ENCODE data around the gene GBF1.

Gene GBF1

GRCh38 chr10:102352066-102352715, 106.9 kb downstream of the GBF1 start:
- peak; percentile 95 for TF ChIP-seq CTCF (IDR thresholded peaks at IDR 0.05; ENCODE audit: control insufficient read depth, extremely low read depth, insufficient read depth)
- peak; percentile 21 for DNase-seq (ENCODE audit: low read depth)

GRCh38 chr10:102354451-102354850, 109.1 kb downstream of the GBF1 start:
- H3K4me3 ChIP-seq (ENCODE audit: low read depth, low read length), result no peak overlapping the region
- no peak for TF ChIP-seq CTCF (IDR thresholded peaks at IDR 0.05; ENCODE audit: control insufficient read depth, extremely low read depth, insufficient read depth)
- no peak for DNase-seq (ENCODE audit: low read depth)

More at GRCh38 chr10:102352066-102352715, 106.9 kb downstream of the GBF1 start:
- H3K4me3 ChIP-seq (ENCODE audit: low read depth, low read length), result no peak overlapping the region

GRCh38 chr10:102358712-102359382, 113.5 kb downstream of the GBF1 start:
- DNase-seq (ENCODE audit: low read depth), result no peak
- TF ChIP-seq CTCF (IDR thresholded peaks at IDR 0.05; ENCODE audit: control insufficient read depth, extremely low read depth, insufficient read depth), result no peak
- H3K4me3 ChIP-seq (ENCODE audit: low read depth, low read length), result no peak overlapping the region

- no peak overlapping the region for H3K4me3 ChIP-seq (ENCODE audit: low read depth, low read length)
- DNase-seq (ENCODE audit: low read depth), result no peak
- TF ChIP-seq CTCF (IDR thresholded peaks at IDR 0.05; ENCODE audit: control insufficient read depth, extremely low read depth, insufficient read depth), result no peak
These were observed 122.1 kb downstream of the GBF1 start for GRCh38 chr10:102367441-102367840.

- no peak for TF ChIP-seq CTCF (IDR thresholded peaks at IDR 0.05; ENCODE audit: control insufficient read depth, extremely low read depth, insufficient read depth)
- no peak overlapping the region for H3K4me3 ChIP-seq (ENCODE audit: low read depth, low read length)
- DNase-seq (ENCODE audit: low read depth), result no peak
These were observed 122.7 kb downstream of the GBF1 start for GRCh38 chr10:102368077-102368476.

- no peak overlapping the region for H3K4me3 ChIP-seq (ENCODE audit: low read depth, low read length)
- no peak for DNase-seq (ENCODE audit: low read depth)
- TF ChIP-seq CTCF (IDR thresholded peaks at IDR 0.05; ENCODE audit: control insufficient read depth, extremely low read depth, insufficient read depth), result no peak
These were observed 126.0 kb downstream of the GBF1 start for GRCh38 chr10:102371295-102371694.
